ENCODE measurements around the gene GSTM3.

GRCh38 chr1:109722908-109723691 lies 17.7 kb downstream of the GSTM3 start:
- TF ChIP-seq CTCF (IDR thresholded peaks at IDR 0.05) (no peak), EP300 (IDR thresholded peaks at IDR 0.05) (no peak), POLR2AphosphoS5 (IDR thresholded peaks at IDR 0.05) (no peak)

Measured in sigmoid colon (tissue), 4 donors.